ENCODE data around the gene LY6G5B. TPM values are rescaled to one million over a fixed set of nuclear protein-coding genes. Genes with fewer than 3 reads are reported as not detected.

LY6G5B gene
- total RNA-seq (2022; extraction: Qiagen RNA extraction; ENCODE audit: low read depth), result 3.7 to 6.0 TPM (median 4.3 TPM) in 5 replicates

GRCh38 chr6:31669676-31670075 is at the start of gene LY6G5B:
TSS of gene LY6G5B (plus strand) at chr6:31669976. CDS start at chr6:31670951, 975 bp downstream.

GRCh38 chr6:31620586-31621319 is 49.0 kb upstream of the LY6G5B start, which contains the start of gene PRRC2A:
TSS of gene PRRC2A (plus strand) at chr6:31620715. CDS start at chr6:31622790, 2,075 bp downstream.

GRCh38 chr6:31655349-31656237 is 14.2 kb upstream of the LY6G5B start, which contains the start of gene APOM:
TSS of gene APOM (plus strand) at chr6:31655894. CDS start at chr6:31655967, 73 bp downstream.

GRCh38 chr6:31660381-31661261 is 9.2 kb upstream of the LY6G5B start, which contains the start of gene C6orf47:
TSS of gene C6orf47 (minus strand) at chr6:31660778. CDS start at chr6:31659947, 831 bp downstream.

GRCh38 chr6:31664790-31665500 is 4.8 kb upstream of the LY6G5B start, which contains the start of gene GPANK1:
TSS of gene GPANK1 (minus strand) at chr6:31664997. CDS start at chr6:31664478, 519 bp downstream.

GRCh38 chr6:31665501-31666336 is 4.1 kb upstream of the LY6G5B start, which contains the start of gene CSNK2B:
TSS of gene CSNK2B (plus strand) at chr6:31666080. CDS start at chr6:31666832, 752 bp downstream.

GRCh38 chr6:31680226-31681134 is 10.7 kb downstream of the LY6G5B start, which contains the start of gene LY6G5C:
TSS of gene LY6G5C (minus strand) at chr6:31681067. CDS start at chr6:31680373, 694 bp downstream.

GRCh38 chr6:31702819-31703716 is 33.3 kb downstream of the LY6G5B start, which contains the start of gene ABHD16A:
TSS of gene ABHD16A (minus strand) at chr6:31703324. CDS start at chr6:31703281, 43 bp downstream.

GRCh38 chr6:31706599-31706998 is 36.8 kb downstream of the LY6G5B start, which contains the start of gene LY6G6F:
TSS of gene LY6G6F (plus strand) at chr6:31706866. CDS start at chr6:31706907, 41 bp downstream.

GRCh38 chr6:31715022-31715958 is 45.5 kb downstream of the LY6G5B start, which contains the start of gene LY6G6D:
TSS of gene LY6G6D (plus strand) at chr6:31715348. CDS start at chr6:31715356, 8 bp downstream.

GRCh38 chr6:31721351-31722020 is 51.7 kb downstream of the LY6G5B start, which contains the start of gene LY6G6C:
TSS of gene LY6G6C (minus strand) at chr6:31721746. CDS start at chr6:31721679, 67 bp downstream.

Measured in A549 treated with RU486 at 1 μM for 4 hours (cell line).